Stimulated activated CD4-positive, alpha-beta T cell treated with anti-CD3 and anti-CD28 coated beads, Interleukin-4, amount 100 ng/mL, for 1 hour (primary cell): Measurements from ENCODE around the gene OXTR.
"Not testable (repeated sequence)": the region's sequence is repeated elsewhere in the genome, so short reads cannot be mapped to it uniquely, and the experiment has no call there.

Experiments
- DNase-seq: peaks from one replicate; pipeline ENCODE4 v3.0.0-alpha.2; 2020

Gene OXTR

DNA sequence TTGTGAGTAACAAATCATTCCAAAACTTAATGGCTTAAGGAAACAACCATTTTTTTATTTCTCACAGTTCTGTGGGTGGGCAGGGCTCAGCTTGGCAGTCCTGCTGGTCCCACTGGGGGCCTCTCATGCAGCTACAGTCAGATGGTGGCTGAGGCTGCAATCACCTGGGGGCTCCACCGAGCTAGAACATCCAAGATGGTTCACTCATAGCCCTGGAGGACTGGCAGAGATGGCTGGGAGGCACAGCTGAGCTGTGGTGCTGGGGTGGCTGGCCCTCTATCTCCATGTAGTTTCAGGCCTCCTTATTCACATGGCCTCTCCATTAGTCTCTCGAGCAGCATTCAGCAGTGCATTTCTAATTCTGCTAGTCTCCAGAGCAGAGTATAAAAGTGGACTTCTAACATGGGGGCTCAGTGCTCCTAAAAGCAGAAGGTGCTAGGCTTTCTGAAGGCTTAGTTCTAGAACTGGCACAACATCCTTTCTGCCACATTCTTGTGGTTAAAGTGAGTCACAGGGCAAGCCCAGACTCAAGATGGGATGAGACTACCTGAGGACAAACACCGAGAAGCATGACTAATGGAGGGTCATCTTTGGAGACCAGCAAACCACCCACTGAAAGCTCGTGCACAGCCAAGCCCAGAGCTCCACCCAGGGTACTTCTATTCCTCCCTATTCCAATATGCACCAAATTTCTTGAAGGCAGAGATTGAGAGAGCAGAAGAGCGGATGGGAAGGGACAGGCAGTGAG is 29.5 kb downstream of the OXTR start:
- DNase-seq, result no peak

DNA sequence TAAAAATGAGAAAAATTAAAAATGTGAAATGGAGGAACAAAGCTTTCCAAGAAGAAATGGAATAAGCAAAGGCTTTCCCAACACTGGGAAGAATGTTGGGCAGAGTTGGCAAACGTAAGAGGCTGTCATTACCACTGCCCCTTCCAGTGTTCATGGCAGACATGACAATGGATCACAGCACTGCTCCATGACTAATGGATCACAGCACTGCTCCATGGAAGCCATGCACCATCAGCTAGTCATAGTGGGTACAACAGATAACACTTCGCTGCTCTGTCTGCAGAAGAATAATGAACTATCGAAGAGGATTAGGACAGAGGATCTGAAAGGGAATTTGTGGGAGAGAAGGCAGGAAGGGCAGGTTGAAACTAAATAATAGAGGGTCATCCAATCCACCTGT is 30.8 kb downstream of the OXTR start:
- no peak for DNase-seq

GRCh38 chr3:8737823-8738222 is 31.6 kb downstream of the OXTR start:
- no peak for DNase-seq

DNA sequence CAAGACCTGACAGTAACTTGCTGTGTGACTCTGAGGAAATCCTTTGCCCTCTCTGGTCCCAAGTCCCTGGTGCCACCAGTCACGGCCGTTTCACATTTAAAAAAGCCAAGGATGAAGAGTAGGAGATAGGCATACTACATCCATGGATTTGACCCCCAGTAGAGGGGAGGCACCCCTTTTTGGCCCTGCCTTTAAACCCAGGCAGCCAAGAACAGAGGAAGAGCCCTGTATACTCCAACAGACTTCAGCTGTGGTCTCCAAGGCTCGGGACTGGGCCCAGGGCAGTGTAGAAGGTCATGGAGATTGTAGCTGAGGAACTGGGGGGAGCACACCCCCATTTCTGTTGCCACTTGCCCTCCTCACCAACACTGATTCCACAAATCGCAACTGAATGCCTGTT is 32.1 kb downstream of the OXTR start:
- no peak for DNase-seq

GRCh38 chr3:8736436-8736835 is 33.0 kb downstream of the OXTR start:
- DNase-seq, result no peak

GRCh38 chr3:8734908-8735307 is 34.5 kb downstream of the OXTR start:
- no peak for DNase-seq

DNA sequence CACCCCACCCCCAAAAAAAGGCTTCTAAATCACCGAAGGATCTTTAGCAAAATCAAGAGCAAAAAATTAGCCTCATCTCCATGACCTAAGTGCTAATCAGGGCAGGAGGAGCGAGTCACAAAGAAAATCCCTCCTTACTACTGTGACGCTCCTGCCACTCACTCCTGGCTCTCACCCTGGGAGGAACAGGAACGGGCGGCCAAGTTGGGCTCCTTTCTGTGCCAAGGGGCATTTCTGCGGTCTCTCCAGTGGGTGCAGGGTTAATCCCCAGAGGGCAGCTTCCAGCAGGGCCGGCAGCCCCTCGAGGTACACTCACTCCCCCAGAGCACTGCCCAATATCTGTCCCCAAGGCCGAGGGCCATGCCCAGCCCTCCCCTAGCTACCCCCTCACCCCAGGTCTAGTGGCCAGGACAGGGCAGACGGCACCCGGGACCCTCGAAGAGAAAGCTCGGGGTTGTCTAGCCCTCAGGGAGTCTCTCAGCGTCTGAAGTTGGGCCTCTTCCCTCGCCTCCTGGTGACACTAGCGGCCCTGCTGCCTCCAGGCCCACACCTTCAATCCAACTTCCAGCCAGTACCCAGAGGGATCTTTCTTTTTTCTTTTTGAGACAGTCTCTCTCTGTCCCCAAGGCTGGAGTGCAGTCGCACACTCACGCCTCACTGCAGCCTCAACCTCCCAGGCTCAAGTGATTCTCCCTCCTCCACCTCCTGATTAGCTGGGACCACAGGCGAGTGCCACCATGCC is 35.1 kb downstream of the OXTR start:
- no peak for DNase-seq

- DNase-seq, result no peak
Observed at GRCh38 chr3:8733332-8734094, 35.9 kb downstream of the OXTR start, which contains the start of gene CAV3. CAV3 (plus strand) TSS chr3:8733802; CDS start chr3:8733877, 75 bp downstream.

- DNase-seq, result no peak
Observed at GRCh38 chr3:8732413-8732812, 37.0 kb downstream of the OXTR start.

DNA sequence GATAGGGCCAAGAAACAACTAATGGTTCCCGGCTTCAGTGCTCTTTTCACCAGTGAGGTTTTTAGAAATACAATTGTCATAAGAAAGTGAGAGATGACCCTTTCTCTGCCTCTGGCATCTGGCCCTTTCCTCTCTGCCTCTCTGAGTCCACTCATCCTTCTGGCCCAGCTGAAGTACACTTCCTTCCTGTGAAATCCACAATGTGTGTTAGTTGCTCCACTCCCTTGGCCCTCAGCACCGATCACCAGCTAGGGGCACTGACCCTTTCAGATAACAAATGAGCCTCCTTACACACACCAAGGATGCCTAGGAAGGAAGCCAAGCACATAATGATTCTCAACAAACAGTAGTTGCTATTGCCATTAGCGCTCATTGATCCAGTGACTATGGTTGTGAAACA is 38.8 kb downstream of the OXTR start:
- DNase-seq, result no peak

DNA sequence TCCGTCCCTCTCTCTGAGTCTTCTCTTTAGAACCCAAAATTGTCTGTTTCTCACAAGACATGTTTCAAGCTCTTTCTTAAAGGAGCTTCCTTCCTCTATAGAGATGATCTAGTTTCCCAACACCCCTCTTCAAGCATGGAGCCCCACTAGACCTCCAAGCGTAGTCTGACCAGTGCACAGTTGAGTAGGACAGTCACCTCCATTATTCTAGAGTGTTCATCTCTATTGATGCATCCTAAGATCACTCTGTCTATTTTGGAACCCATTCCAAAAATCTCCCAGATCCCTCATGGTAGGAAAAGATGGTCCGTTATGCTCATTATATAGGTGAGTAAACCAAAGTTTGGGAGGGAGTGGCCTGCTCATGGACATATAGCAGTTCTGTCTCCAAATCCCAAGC is 39.9 kb downstream of the OXTR start:
- no peak for DNase-seq

DNA sequence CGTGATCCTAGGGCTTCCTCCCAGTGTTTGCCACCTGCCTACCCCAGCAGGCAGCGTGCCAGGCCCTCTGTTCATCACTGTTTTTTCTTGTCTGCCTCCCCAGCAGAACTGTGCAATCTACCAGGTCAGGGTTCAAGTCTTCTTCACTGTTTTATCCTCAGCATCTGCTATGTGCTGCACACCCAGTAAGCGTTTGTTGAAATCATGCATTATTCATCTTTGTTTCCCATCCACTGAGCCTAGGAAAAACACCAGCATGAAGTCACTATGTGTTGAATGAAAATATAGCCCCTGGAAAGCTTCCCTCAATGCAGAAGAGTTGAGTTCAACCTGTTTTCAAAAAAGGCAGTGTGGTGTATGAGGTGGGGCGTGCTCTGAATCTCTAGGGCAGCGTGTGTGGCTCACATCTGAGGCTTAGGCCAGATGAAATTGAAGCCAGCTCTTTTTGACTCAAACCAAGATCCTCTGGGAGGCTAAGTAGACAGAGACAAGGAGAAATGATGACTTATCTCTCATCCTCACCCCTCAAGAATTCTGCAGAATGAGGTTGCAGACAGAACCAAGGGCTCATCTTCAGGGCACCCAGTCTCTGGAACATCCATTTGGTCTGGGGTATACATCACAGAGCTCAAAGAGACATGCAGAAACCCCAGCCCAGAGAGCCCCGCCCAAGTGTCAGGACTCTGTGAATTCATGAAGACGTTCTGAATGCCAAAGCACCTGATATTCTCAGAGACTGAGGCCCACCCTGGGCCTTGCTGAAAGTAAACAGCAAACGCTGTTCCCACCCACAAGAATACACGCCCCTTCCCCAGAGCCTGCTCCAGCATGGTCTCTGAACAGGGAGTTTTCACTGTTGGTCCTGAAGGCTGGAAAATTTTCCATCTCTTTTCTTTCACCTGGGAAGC is 41.6 kb downstream of the OXTR start:
- DNase-seq, result no peak

DNA sequence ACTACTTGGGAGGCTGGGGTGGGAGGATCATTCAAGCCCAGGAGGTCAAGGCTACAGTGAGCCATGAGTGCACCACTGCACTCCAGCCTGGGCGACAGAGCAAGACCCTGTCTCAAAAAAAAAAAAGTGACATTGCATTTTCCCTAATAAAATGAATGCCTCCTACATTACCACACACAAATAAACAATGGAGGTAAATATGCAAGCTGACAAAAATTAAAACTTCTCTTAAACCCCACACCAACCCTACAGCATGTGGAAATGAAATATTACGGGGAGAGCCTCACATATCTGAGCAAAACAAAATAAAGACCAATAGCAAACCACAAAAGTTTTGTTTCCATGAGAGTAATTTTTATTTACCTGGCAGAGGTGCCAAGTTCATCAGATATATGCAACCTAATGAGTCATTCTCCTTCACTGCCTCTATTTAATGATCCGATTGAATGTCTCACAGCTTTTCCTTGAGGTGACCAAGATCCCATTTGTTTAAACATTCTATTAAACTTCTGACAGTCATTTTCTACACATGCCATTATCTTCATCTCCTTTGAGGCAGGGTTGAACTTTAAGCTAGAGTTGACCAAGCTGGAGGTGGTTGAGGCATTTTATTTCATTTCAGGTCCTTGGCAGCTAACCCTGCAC is 45.2 kb downstream of the OXTR start:
- DNase-seq, result no peak

DNA sequence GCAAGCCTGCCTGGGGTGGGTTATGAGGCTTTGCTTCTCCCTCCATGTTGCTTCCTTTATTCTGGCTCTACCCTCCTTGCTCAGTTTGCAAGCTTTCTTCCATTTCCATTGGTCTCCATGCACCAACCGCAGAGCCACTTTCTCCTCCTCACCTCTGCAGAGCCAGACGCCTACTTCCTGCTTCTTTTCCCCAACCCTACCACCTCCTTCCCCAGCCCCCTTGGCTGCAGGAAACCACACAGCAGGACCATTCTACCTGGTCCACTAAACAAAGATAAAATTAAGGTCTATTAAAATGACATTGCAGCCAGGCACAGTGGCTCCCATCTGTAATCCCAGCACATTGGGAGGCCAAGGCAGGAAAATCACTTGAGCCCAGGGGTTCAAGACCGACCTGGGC is 45.8 kb downstream of the OXTR start:
- DNase-seq, result no peak

DNA sequence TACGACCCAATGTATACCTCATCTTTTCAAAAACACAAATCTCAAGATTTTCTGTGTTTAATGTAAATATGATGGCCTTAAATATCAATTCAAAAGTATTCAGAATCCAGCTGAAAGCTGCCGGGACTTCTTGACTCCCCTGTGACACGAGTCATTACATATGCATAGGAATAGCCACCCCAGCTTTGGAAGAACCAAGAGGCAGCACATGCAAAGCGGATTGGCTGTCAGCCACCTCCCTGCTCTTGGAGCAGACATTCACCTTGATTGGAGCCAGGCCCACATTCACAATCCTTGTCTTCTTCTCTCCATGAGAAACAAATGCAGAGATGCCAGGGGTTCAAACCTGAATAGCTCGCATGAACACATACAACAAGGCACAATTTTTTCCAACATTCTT is 46.6 kb downstream of the OXTR start:
- no peak for DNase-seq

DNA sequence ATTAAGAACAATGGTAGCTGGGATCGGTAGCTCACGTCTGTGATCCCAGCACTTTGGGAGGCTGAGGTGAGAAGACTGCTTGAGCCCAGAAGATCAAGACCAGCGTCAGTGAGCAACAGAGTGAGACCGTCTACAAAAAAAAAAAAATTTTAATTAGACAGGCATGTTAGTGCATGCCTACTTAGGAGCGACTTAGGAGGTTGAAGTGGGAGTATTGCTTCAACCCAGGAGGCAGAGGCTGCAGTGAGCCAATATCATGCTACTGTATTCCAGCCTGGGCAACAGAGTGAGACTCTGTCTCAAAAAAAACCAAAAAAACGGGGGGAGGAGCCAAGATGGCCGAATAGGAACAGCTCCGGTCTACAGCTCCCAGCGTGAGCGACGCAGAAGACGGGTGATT is 53.7 kb downstream of the OXTR start:
- DNase-seq, result not testable (repeated sequence)

DNA sequence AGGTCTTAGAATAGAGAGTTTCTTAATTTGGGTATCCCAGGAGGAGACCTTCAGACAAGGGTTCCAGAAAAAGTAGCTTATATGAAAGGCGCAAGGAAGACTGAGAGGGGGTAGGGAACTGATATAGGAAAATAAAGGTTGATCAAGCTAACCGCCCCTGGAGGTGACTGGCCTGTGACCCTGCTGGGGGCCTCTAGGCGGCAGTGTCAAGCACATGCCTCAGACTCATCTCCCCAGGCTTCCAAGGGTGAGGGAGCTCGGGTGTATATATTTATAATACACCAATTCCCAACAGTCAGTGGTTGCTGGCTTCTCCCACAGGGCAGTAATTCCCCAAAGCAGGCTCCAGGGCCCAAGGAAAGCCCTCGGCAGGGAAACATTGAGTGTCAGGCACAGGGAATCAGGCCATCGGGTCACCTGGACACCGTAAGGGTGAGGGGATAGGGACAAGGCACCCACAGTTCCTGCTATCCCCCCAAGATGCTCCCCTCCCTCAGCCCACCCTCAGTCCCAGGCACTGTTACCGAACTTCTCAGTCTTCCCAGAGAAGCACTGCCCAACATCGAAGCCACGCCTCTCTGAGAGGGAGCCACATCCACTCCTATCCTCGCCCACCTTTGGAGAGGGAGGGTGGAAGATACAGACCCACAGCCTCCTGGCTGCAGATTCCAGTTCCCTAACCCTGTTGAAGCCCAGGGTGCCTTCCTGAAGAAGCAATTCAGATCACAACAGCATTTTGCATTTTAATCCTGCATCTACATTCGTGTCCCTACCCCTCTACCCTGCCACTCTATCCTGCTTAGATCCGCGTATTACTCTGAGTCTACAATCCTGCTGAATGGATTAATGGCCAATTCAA is 55.3 kb downstream of the OXTR start:
- no peak for DNase-seq

DNA sequence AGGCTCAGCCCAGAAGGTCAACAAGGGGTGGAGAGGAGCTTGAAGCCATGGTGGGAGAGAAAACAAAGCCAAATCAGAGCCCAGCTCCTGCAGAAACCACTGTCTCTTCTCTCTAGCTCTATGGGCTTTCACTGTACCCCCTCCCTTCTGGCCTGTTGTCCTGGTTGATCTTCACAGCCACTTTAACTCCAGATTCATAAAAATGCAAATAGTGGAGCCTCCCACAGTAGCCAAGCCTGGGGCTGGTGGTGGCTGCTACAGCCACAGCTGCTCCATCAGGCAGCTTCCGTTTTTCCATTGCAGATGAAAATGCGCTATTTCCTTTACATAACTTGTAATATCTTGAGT is 56.5 kb downstream of the OXTR start:
- no peak for DNase-seq

DNA sequence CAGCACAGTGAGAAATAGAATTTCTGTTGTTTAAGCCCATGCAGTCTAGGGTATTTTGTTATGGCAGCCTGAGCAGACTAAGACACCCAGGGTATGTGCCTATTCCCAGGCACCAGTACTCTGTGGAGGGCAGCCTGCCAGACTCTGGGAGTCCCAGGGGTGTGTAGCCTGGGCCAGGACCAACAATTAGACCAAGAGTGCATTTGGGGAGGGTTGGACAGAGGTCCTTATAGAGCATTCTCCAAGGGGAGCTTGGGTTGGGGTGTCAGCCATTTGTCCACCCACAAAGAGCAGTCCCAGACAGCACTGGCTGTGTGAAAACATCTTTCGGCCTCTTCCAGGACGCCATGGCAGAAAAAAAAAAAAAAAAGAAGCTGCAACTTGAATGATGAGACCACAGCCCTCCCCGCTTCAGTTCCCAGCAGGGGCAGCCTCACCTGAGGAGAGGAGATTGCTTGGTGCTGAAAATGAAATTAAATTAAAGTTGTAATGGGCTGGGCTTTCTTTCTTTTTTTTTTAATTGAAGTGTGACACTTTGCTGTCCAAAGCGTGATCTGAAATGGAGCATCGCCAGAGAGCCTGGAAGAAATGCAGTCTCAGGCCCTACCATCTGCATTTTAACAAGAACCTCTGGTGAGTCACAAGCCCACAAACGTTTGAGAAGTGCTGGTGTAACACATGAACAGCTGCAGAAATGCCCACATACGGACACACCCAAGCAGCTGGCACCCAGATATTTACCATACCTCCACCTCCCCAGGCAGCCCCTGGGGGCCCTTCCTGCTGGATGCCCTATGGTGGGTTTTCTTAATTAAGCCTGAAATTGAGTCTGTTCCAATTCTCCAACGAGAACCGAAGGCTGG is 57.1 kb downstream of the OXTR start:
- no peak for DNase-seq

- DNase-seq, result no peak
Observed at GRCh38 chr3:8709801-8710507, 59.5 kb downstream of the OXTR start.
